NCI-H345 treated with DMSO at 0.1 percent for 48 hours (cell line): ENCODE results near the gene PRSS50.

Experiments used
- DNase-seq: peaks from one replicate; lab custom pipeline; 2025; ENCODE audit not compliant: unreplicated experiment; lab: John Stamatoyannopoulos, UW

PRSS50 gene

DNA sequence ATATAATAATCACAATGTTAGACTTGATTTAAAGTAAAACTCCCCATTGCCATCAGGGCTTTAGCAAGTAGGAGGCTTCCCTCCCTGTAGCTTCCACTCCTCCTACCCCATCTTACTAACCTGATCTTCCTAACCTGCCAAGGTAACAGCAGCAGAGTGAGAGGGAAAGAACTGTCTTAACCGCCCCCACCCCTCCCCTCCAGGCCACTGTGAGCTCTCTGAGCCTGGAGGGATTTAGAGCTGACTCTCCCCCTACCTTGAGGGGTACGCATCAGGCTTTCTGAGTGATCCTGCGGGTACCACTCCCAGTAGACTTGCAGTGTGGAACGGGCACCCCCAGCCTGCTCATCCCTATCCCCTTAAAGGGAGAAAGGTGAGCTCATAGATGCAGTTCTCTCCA is 11.4 kb upstream of the PRSS50 start:
- no peak for DNase-seq

DNA sequence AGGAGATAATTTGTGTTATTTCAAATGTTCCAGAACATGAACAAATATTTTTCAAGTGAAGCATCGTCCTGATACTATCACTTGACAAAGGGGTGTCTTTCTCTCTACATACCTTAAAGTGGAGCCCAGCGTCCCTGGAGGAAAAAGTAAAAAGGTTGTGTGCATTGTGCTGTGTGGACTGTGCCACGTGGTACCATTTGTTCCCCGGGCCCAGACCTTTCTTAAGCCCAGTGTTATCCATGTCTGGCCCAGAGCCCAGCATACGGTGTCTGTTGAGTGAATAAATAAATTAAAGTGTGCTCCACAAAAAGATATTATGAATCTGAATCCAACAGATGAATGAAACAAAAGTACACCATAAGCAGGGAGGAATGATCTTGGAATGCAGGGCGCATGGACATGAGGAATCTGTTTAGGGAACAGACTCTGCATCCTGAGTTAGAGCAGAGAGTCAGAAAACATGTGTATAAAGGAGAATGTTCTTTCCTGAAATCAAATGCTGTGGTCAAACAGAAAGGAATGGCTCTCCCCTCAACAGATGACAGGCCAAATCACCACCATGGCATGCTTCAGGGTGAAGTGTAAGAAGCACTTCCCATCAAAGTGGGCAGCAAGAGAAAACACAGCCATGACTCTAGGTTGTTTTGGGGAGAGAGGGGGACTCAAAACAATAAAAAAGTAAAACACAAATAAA is 8.1 kb upstream of the PRSS50 start:
- no peak for DNase-seq

DNA sequence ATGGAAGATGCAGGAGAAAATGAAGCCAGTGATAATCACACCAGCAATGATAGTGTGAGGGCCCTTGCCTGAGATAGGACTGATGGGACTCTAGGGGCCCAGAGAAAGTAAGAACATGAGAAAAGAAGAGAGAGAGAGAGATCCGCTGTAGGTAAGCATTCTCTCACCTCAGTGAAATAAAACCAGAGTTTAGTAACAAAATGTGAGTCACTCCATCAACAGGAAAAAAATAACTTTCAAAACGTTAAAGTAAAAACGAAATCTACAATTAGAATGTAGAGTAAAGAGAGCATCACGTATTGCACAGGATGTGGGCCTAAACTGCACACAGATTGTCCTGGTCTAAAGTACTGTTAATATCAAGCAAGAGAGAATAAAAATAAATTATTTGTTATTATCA is 6.8 kb upstream of the PRSS50 start:
- no peak for DNase-seq

DNA sequence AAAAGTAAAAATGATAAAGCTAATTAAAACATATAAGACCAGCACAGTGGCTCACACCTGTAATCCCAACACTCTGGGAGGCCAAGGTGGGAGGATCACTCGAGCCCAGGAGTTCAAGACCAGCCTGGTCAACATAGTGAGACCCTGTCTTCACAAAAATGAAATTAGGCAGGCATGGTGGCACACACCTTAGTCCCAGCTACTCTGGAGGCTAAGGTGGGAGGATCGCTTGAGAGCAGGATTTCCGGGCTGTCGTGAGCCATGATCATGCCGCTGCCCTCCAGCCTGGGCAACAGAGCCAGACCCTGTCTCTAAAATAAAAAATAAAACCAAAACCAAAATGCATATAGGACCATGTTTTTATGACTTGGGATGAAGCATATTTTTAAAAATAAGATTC is 4.8 kb upstream of the PRSS50 start:
- DNase-seq, result no peak

DNA sequence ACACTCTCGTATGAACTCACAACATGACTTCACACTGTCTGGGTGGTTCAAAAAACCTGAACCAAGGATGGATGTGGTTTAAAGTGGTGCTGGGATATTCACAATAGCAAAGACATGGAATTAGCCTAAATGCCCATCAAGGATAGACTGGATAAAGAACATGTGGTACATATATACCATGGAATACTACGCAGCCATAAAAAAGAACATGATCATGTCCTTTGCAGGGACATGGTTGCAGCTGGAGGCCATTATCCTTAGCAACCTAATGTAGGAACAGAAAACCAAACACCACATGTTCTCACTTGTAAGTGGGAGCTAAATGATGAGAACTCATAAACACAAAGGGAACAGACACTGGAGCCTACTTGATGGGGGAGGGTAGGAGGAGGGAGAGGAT is 3.3 kb upstream of the PRSS50 start:
- no peak for DNase-seq

DNA sequence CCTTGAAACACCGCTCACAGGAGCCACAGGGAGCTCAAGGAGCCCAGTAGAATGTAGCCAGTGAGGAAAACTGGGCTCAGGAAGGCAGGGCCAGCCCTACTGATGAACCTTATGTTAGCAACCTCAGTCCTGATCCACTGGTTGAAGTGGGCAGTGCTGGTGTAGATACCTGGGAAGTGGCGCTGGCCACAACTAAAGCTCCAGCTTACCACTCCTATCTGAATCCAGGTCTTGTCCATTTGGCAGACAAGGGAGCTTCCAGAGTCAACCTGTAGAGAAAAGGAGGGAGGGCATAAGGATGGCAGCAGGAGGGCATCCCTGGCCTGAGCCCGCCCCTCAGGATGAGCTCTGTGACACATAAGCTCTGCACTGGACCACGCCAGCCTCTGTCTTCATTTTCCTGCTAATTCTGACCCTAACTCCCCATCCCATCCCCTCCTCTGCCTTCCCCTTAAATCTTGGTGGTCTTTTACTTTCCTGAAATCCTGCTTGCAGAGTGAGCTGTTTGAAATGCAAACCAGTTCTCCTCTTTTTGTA is 2.1 kb upstream of the PRSS50 start:
- no peak for DNase-seq

DNA sequence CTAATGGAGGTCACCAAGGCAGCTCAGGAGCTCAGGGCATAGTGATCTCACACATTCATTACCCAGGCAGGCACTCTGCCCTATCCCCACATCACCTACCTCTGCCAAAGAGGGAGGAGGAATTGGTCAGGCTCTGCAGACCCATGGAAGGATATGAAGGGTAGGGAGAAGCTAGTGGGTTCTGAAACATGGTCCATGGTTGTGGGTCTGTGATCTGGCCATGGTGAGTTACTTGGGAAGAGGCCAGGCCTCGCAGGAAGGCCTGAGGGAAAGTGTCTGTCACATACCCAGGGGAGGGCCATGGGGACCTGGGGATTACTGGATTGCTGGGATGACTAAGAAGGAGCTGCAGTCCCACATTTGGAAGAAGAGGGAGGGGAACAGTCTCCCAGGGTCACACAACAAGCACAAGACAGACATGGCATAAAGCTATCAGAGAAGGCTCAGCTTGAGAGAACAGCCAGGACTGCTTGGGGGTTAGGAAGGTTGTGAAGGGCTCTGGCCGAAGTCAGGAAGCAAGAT is 1.4 kb upstream of the PRSS50 start:
- no peak for DNase-seq

DNA sequence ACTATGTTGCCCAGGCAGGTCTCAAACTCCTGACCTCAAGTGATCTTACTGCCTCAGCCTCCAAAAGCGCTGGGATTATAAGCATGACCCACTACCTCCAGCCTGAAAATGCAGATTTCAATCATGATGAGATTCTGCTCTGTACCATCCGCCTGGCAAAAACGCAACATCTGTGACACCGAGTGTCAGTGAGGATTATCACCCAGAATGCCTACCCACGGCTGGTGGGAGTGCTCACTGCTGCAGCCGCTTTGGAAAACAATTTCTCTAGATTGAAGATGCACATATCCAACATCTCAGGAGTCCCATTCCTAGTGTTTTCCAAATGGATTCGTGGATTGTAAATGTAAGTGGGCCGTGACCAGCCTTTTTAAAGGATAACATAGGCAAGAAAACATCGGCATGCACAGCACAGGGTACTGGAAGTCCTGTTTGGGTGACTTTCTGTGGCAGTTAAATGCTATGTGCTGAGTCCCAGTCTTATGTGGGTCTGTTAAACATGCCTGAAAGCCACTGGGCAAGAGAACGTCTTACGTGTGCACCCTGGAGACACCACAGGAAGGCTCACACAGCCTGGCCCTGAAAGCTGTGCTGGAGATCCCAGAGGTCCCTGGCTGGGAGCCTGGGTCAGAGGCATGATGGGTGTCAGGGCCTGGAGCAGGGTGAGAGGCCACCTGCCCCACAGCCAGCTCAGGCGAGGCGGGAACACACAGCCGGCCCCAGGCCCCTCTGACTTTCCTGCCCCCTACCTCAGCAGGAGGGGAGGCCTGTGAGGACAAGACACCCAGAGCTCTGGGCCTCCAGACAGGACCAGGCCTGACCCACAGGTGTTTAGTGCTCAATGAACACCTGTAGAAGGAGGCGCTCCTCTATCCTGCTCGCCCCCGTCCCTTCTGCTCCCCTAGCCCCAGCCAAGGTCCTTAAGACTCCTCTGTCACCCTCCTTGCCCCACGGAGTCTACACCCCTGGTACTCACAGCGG is 918 bp downstream of the PRSS50 start:
- no peak for DNase-seq

DNA sequence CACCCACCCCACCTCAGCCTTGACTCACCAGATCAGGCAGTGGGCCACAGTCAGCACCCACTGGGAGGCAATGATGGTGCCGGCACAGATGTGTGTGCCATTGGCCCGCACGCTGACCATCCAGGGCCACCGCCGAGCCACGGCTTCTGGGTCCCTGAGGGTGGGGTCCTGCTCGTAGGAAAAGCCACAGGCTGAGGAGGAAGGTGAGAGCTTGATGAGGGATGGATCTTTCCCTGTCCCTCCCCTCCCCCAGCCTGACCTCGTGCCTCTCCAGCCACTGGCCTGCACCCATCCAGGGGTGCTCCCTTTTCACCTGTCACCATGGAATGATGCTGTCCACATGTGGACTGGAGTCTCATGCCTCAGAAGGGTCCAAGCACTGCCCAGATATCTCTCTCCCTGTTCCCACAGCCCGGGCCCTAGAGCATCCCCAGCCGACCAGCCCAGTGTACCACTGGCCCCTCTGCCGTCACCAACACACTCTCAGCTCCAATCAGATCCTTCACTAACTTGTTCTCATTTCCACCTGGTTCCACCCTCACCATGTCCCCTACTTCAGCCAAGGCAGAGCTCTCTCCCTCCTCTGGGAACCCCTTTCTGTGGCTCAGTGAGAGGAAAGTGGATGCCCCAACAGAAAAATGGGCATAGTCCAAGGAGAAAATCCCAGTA is 2.0 kb downstream of the PRSS50 start:
- DNase-seq, result no peak

DNA sequence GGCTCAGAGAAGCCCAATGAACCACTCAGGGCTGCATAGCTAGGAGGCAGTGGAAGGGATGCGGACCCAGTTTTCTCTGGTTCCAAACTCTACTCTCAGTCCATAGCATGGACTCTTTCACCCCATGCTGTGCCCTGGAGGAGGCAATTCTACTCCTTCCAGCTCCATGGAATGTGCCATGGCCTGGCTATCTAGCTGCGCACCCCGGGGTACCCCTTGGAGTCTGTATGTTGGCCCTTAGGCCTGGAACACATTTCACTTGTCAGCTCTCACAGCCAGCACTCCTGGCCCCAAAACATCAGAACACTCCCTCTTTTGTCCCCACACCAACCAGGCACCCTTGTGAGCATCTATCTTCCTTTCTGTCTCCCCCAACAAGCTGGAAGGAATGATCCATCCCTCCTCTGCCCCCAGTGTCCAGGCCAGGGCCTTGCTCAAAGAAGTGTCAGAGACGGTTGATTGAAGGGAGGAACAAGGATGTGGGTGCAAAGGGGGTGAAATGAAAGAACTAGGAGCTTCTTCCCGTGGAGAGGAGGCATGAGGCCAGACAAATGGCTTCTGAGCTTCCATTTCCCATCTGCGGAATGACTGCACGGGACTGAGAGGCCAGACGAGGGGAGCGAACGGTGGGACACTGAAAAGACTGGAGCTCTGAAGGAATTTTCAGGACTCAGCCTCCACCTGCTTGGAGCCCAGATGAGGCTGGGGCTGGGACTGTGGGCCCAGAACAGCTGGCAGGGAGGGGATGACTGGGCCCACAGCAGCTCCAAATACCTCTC is 2.8 kb downstream of the PRSS50 start:
- DNase-seq, result no peak

DNA sequence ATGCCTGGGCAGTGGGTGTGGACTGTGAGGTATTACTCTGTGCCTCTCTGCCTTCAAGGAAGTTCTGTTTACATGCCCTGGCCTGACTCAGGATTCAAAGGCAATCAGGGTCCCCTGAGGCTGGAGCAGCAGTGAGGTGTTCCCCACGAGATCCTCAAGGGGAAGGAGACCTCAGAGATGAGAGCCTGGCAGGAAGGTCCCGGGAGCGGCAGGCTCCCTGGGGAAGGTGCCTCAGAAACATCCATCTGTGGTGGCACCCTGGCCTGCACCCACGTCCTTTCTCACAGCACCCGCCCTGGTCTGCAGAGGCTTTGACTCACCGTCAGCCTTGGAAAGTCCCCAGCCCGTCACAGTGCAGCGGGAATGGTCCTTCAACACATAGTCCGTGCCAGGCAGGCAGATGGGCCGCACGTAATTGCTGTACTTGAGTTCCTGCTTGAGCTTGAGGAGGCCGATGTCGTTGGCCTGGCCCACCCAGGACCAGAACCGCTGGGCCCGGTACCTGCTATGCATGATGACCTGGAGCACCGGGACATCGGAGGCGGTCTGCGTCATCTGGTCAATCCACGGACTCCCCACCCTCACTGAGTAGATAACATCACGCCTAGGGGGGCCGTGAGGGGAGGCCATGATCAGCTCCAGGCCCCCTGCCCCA is 3.6 kb downstream of the PRSS50 start:
- DNase-seq, result no peak

DNA sequence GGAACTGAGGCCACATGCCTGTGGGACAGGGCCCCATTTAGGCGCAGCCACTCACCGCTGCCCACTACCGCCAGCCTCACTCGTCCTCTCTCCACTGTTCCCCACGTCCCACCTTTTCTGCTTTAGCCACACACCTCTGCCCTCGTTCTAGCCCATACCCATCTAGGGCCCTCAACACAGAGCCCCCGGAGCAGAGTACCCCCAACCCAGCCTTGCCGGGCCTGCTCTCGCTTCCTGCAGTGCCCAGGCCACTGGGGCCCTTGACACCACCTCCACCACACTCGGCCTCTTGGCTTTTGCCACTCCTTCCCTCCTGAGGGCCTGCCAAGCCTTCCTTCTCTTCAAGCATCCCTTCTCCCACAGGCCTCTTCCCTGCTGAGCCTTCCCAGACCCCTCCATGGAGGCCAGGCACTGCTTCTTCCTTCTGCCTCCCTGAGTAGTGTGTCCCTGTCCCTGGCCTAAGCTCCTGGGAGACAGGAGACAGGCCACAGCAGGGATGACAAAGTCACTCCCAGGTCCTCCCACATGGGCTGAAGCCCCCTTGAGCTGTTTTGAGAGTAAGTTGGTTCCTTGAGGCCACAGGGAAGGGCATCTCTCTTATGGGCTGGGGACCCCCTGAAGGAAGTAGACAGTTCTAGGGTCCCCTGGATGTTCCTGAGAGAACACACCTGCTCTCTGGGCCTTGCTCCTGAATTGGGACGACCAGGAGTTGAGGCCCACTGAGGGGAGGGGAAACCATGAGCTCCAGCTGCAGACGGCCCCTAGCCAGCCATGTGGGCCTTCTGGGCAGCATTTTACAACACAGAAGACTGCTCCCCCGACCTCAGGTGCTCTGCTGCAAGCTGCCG is 4.4 kb downstream of the PRSS50 start:
- DNase-seq, result no peak

DNA sequence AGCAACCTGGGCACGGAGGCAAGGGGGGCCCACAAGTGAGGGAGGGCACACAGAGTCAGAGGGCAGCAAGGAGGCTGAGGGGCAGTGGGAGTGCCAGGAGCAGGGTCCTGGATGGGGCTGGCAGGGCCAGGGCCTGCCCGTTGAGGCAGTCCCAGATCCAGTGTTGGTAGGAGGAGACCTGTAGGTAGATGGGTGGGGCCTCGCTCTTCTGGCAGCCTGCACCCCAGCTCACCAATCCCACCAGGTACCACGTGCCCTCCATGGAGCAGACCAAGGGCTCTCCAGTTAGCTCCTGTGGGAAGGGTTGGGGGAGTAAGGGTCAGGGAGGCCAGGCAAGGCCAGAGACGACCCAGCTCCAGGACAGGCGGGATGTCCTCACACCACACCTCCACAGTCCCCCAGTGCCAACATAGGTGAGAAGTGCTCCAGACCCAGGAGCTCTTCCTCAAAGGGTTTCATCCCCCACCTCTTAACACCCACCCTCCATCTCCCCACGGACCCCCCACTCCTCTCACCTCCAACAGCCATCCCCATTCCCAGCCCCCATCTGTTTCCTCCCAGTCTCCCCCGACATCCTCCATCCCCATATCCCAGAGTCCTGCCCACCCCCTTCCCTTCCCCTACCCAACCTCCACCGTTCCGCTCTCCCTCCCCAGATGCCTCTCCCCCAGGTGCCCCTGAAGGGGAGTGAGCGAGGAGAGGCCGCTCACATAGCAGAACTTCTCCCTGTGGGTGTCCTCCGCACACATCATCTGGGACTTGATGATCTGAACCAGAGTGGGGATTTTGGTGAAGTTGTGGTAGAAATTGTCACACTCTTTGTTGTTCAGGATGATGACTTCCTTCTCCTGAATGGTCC is 5.2 kb downstream of the PRSS50 start:
- DNase-seq, result no peak

DNA sequence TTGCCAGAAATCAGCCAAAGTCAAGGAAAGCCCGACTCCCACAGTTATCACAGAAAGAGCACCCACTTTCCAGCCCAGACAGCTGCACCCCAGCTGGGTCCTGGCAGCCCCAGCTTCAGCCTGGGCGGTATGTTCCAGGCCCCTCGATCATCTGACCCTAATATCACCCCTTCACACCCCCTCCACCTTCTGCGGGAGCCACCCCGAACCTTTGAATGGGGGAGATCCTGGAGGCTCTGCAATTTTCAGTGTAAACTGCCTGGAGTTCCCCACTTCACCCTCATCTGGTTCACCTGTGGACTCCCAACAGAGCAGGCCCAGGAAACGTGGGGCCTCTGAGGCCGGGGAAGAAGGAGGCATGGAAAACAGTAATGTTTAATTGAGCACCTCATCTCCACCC is 5.9 kb downstream of the PRSS50 start:
- DNase-seq, result no peak

DNA sequence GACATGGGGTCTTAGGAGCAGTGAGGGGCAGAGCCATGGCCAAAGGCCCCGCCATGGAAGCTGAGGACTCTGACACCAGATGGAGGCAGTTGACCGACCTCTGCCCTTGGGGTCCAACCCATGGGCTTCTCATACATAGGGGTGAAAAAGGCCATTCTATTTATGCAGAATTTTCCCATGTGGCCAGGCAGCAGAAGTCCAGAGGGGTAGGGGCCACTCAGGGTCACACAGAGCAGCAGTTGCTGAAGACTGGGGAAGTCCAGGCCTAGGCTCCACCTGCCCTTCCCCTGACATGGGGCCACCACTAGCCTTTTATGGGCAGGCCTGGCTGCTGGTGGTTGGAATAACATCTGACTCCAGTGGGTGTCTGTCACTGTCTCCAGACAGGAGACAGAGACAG is 6.4 kb downstream of the PRSS50 start:
- no peak for DNase-seq

DNA sequence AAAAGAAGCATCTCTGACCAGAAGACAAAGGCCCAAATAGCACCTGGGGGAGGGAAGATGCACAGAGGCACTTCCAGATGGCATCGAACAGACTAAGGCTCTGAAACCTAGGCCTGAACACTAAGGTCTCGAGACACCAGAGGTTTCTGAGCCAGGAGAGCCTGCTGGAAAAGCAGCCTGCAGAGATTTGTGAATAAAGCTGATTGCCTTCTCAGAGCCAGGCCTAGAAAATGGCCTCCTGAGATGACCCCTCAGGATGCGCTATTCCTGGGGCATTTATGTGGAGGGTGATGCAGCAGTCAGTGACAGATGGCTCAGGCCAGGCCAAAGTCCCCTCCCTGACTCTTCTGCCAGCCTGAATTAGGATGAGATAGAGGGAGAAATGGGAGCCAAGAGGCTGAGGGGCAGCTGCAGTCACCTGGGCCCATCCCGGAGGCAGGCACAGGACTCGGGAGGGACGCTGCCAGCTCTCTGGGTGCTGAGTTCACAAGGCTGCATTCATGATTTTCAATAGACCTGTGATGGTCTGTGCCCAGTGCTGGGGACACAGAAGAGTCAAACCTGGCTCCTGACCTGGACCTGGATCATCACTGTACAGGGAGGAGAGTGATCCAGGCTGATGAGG is 6.9 kb downstream of the PRSS50 start:
- no peak for DNase-seq

DNA sequence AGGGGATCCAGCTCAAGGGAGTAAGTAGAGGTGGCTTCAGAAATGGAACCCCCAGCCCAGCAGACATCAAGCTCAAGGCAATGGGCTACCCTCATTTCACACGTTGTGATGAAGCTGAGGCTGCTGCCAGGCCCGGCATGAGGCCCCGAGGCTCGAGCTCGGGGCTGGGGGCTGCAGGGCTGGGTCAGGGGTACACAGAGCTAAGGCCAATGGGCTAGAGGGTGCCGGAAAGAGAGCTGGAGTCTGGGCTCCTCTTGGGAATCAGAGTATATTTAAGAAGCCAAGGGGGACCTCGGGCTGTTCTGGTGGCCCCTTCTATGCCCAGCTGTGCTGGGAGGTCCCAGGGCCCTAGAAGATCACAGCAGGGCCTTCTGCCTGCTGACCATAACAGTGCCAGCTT is 7.4 kb downstream of the PRSS50 start:
- no peak for DNase-seq

DNA sequence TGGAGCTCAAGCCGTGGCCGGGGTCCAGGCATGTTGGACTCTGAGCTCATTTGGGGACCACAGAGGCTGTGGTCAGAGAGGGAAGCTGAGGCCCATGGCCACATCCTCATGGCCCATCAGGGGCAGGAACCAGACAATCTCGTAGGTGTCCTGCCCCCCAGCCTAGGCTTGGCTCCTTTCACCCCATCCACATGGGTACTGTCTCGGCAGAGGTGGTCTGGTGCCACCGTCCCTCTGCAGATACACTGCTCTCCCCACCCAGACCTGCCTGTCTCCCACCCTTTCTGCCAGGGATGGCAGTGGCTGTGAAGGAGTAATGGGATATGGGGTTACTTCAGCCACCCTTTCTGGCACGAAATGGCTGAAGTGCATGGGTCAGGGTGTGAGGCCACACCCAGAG is 7.9 kb downstream of the PRSS50 start:
- DNase-seq, result no peak
